Kidney (tissue), 14 donors: ENCODE measurements around the gene CHRD. TPM values are rescaled to one million over a fixed set of nuclear protein-coding genes. Genes with fewer than 3 reads are reported as not detected.

Source experiments
- DNase-seq, 5 donors: peaks; one replicate each; pipeline ENCODE4 v3.0.0-alpha.2; 2013 to 2020
- FAIRE-seq: peaks from 2 replicates; lab custom pipeline; 2012; peaks lifted over from hg19 to GRCh38; lab: Jason Lieb, UNC
- H3K27ac ChIP-seq, 2 donors: one replicate each; pipeline ENCODE4 v1.7.0; 2013; ENCODE audit warnings: low read depth in 2 of 2, low read length in 2 of 2, inconsistent platforms in 1 of 2
- H3K27me3 ChIP-seq: one replicate; pipeline ENCODE4 v1.7.1; 2013; ENCODE audit warnings: low read length, inconsistent platforms; ENCODE audit not compliant: control insufficient read depth, insufficient read depth
- H3K36me3 ChIP-seq, 3 donors: one replicate each; pipeline versions ENCODE4 v1.7.0 to v1.7.1; 2013; ENCODE audit warnings: low read length in 3 of 3, control low read depth in 1 of 3, inconsistent platforms in 1 of 3; ENCODE audit not compliant: insufficient read depth in 3 of 3, control insufficient read depth in 2 of 3
- H3K4me1 ChIP-seq, 3 donors: one replicate each; pipeline versions ENCODE4 v1.7.0 to v1.7.1; 2013; ENCODE audit warnings: low read length in 3 of 3, inconsistent platforms in 1 of 3, low read depth in 1 of 3; ENCODE audit not compliant: control insufficient read depth in 2 of 3, insufficient read depth in 2 of 3
- H3K4me3 ChIP-seq, 3 donors: one replicate each; pipeline versions ENCODE4 v1.7.0 to v1.8.1; 2013; ENCODE audit warnings: low read length in 3 of 3, control low read depth in 1 of 3, inconsistent platforms in 1 of 3
- H3K9ac ChIP-seq, 3 donors: one replicate each; pipeline versions ENCODE4 v1.7.0 to v1.7.1; 2013; ENCODE audit warnings: low read length in 3 of 3, control low read depth in 1 of 3, inconsistent platforms in 1 of 3
- H3K9me3 ChIP-seq, 3 donors: one replicate each; pipeline versions ENCODE4 v1.7.0 to v1.7.1; 2013; ENCODE audit warnings: low read length in 3 of 3, control low read depth in 1 of 3, inconsistent platforms in 1 of 3; ENCODE audit not compliant: control insufficient read depth in 2 of 3, insufficient read depth in 1 of 3
- CTCF ChIP-seq: IDR thresholded peaks from 3 replicates; pipeline ENCODE4 v1.5.1; 2012; ENCODE audit warnings: mild to moderate bottlenecking, moderate library complexity, borderline replicate concordance; ENCODE audit not compliant: insufficient read depth; ENCODE audit errors: extremely low read depth
- intact Hi-C: fragments of 100-400 bp; cut with DNase I; formaldehyde crosslinking; loops from one replicate; pipeline ENCODE4 v1.11.1; 2022
- polyA plus RNA-seq: library from polyadenylated mRNA; stranded (reverse); fragments of 350-450 nt; fragmentation: Illumina TruSeq; extraction: RNeasy Lipid Tissue Mini Kit (QIAGEN cat#74804); gene quantifications from one replicate; pipeline ENCODE4 v1.2.3, GENCODE V29; 2014; ENCODE audit warnings: low read depth, low replicate concordance; ENCODE audit not compliant: insufficient read depth
- total RNA-seq: library from RNA; stranded (reverse); fragmentation: NEBNext Ultra II Directional; extraction: Animal tissue kit (Norgen Biotek cat#: 25700); gene quantifications from one replicate; pipeline ENCODE4 v1.2.1, GENCODE V29; 2021
- donor health status: control.
- donor health status: control.
- donor health status: control.
- donor health status: control.
- donor health status: control.
- donor health status: DM: yes; HTN: yes; CAD: no.
- donor health status: Normal renal cell carcinoma (clear cell type).

Gene CHRD
- total and polyA plus RNA-seq, 2 donors from 2014 or later, result 16.8 to 18.6 TPM

DNA sequence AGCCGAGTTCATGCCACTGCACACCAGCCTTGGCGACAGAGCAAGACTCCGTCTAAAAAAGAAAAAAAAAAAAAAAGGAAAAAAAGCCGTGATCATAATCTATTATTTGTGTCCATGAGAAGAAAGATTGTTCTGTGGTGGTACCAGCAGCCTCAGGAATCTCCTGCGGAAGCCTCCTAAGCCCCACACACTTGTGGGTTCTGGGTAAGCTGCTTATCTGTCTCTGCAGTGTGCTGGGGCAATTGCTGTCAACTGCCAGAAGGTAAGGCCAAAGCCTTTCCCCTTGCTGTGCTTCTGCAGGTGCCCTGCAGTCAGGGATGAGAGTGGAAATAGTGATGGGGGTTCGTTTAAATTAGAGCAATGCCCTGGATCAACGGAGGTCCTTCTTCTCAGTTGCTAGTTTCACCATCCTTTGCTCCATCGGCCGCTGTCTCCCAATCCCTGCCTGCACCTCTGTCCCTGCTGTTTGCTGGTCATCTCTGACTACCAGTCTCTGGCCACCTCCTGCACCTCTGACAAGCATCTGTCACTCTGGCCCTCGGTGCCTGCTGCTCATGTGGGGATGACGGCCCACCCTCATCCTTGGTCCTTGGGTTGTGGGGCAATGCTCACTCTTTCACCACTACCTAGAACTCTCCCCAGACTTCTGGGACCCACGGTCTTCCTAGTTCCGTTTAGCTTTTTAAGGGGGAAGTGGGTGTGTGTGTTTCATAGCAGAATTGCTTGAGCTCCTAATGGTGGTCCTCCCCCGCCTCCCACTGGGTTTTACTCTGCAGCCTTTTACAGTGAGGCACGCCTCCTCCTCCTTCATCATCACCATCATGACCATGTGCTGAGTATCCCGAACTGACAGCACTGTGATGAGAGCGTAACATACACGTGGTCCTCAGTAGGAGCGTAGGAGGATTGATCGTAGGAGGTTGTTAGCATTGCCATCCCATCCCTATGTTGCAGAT is 25.5 kb downstream of the CHRD start:
- H3K27ac ChIP-seq, result no peak overlapping the region
- no peaks in the 10 kb centered on the region for H3K9me3 ChIP-seq
- no peak for TF ChIP-seq CTCF
- no peaks in the 10 kb centered on the region for H3K36me3 ChIP-seq
- no peaks in the 10 kb centered on the region for H3K27me3 ChIP-seq
- peak in 2 of 5 donors; percentile 20 to 38 for DNase-seq
- no peak overlapping the region for H3K4me3 ChIP-seq
- FAIRE-seq, result no peak
- H3K4me1 ChIP-seq, result no peaks in the 10 kb centered on the region
- no peak overlapping the region for H3K9ac ChIP-seq
- intact Hi-C loops, result no loop called here

GRCh38 chr3:184409331-184409926 is 29.6 kb downstream of the CHRD start:
- DNase-seq (peak in 1 of 5 donors; percentile 59), FAIRE-seq (no peak)
- intact Hi-C loops, result no loop called here
- Histone ChIP-seq H3K4me3 (no peak overlapping the region), H3K36me3 (no peaks in the 10 kb centered on the region), H3K27me3 (no peaks in the 10 kb centered on the region), H3K9ac (no peak overlapping the region), H3K9me3 (no peaks in the 10 kb centered on the region), H3K4me1 (peaks cover 0 to under 1% (median 0%) of the 10 kb centered on the region in 3 donors), H3K27ac (no peak overlapping the region)
- no peak for TF ChIP-seq CTCF

- Histone ChIP-seq H3K9ac (no peak overlapping the region), H3K27me3 (no peaks in the 10 kb centered on the region), H3K27ac (no peak overlapping the region), H3K36me3 (no peaks in the 10 kb centered on the region), H3K4me3 (no peak overlapping the region), H3K4me1 (peaks cover 0 to 4% (median 0%) of the 10 kb centered on the region in 3 donors), H3K9me3 (no peaks in the 10 kb centered on the region)
- intact Hi-C loops, result loop anchor here (10.0 kb wide), 1 partner anchor 95 kb away; no protein-coding TSS in a partner anchor
- FAIRE-seq (no peak), DNase-seq (no peak)
- TF ChIP-seq CTCF, result no peak
These were observed 30.2 kb downstream of the CHRD start for GRCh38 chr3:184409946-184410500.
